BLaER1 (cell line): ENCODE data around the gene SNX9.

Experiments used
- H3K27ac ChIP-seq: shearing (Covaris generic); formaldehyde crosslinking; 2 replicates; pipeline ENCODE4 v1.8.1; 2022
- H3K27me3 ChIP-seq: shearing (Covaris generic); formaldehyde crosslinking; 2 replicates; pipeline ENCODE4 v1.8.1; 2022
- H3K36me3 ChIP-seq: shearing (Covaris generic); formaldehyde crosslinking; 2 replicates; pipeline ENCODE4 v1.8.1; 2022
- H3K4me1 ChIP-seq: shearing (Covaris generic); formaldehyde crosslinking; 2 replicates; pipeline ENCODE4 v1.8.1; 2022
- H3K4me2 ChIP-seq: shearing (Covaris generic); formaldehyde crosslinking; 2 replicates; pipeline ENCODE4 v1.8.1; 2022
- H3K4me3 ChIP-seq: shearing (Covaris generic); formaldehyde crosslinking; 2 replicates; pipeline ENCODE4 v1.8.1; 2022
- H3K9ac ChIP-seq: shearing (Covaris generic); formaldehyde crosslinking; 2 replicates; pipeline ENCODE4 v1.8.1; 2022
- H3K9me3 ChIP-seq: shearing (Covaris generic); formaldehyde crosslinking; 2 replicates; pipeline ENCODE4 v1.8.1; 2022
- H4K20me1 ChIP-seq: shearing (Covaris generic); formaldehyde crosslinking; 2 replicates; pipeline ENCODE4 v1.8.1; 2022
- Cebpa-rat ChIP-seq: shearing (Covaris generic); IDR thresholded peaks from 2 replicates; pipeline ENCODE4 v1.8.1; 2022

Gene SNX9

DNA sequence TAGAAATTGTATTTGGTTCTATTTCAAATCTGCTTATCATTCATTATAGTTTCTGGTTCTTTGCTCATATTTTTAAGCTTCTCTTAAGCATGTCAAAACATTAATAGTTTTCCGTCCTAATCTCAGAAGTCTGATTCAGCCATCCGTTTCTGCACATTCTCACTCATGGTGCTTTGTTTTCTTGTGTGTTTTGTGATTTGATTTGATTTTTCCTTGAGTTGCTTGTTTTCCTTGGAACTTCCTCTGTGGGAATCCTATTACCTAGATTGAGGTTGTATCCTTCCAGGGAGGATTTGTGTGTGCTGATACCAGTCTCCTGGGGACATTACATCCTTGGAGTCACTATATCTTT lies 7.9 kb downstream of the SNX9 start:
- no peak overlapping the region for H3K9ac ChIP-seq
- peak overlapping the region; percentile 53 for H3K4me2 ChIP-seq
- H3K27ac ChIP-seq, result no peak overlapping the region
- no peaks in the 10 kb centered on the region for H4K20me1 ChIP-seq
- H3K4me3 ChIP-seq, result no peak overlapping the region
- peaks cover 30% of the 10 kb centered on the region for H3K4me1 ChIP-seq
- peaks cover 13% of the 10 kb centered on the region for H3K9me3 ChIP-seq
- no peak for TF ChIP-seq Cebpa-rat
- peaks cover 4% of the 10 kb centered on the region; the same call in 1 of the 2 replicates for H3K27me3 ChIP-seq
- H3K36me3 ChIP-seq, result no peaks in the 10 kb centered on the region

DNA sequence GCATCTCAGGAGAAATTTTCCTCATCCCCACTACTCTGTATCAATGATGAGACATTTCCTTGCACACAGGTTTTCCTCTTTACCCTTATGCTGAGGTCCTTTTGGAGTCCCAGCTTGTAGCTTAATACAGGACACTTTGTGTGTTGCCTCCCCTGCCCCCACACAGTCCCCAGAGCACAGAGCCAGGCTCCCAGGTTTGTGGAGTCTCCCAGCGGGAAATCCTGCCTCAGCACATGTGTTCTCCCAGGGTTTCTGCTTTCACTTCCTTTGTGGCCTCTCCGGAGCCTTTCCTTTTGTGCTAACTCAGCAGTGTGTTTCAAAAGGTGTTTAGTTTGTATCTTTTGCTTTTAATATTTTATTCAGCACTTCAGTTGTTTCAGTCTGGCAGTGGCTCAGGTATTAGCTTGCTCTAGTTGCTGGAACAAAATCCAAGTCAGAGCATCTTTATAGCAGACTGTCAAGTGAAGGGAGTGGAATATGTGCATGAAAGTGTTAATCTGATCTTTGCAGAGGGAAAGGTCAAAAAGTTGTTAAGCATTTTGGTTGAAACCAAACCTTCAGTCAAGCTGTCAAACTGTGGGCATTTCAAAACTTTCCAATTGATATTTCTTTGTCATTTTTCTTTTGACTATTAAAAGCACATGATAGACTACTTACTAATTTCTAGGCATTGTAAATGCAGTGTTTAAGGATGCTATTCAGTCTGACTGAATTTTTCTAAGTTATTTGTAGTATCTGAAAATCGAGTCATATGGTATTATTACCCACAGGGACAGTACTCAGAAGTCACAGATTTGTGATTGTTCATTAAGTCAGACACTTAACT lies 8.6 kb downstream of the SNX9 start:
- H3K4me2 ChIP-seq, result peak overlapping the region; percentile 53
- H3K4me1 ChIP-seq, result peaks cover 30% of the 10 kb centered on the region
- H3K9ac ChIP-seq, result no peak overlapping the region
- TF ChIP-seq Cebpa-rat, result no peak
- no peak overlapping the region for H3K4me3 ChIP-seq
- no peaks in the 10 kb centered on the region for H3K27me3 ChIP-seq
- no peaks in the 10 kb centered on the region for H3K36me3 ChIP-seq
- peaks cover 13% of the 10 kb centered on the region for H3K9me3 ChIP-seq
- no peaks in the 10 kb centered on the region for H4K20me1 ChIP-seq
- no peak overlapping the region for H3K27ac ChIP-seq

DNA sequence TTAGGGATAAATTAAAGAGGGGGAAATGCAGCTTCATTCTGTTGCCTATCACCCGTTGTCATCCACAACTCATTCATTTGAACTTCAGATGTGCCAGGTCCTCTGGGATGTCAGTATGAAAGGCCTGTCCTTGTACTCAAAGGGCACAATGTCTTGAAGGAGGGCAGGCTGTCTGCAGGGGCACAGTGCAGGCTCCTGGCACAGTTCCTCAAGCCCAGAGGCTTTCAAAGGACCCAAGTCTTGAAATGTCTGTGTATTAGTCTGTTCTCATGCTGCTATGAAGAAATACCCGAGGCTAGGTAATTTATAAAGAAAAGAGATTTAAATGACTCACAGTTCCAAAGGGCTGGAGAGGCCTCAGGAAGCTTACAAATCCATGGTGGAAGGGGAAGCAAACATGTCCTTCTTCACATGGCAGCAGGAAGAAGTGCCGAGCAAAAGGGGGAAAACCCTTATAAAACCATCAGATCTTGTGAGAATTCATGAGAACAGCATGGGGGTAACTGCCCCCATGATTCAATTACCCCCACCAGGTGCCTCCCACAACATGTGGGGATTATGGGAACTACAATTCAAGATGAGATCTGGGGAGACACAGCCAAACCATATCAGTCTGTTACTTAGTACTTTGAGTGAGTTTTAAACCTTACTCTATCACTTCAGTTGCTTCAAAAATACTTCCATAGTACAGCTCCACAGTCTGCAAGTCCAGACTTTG lies 9.4 kb downstream of the SNX9 start:
- H3K4me2 ChIP-seq, result no peak overlapping the region
- no peaks in the 10 kb centered on the region for H4K20me1 ChIP-seq
- peaks cover 13% of the 10 kb centered on the region for H3K9me3 ChIP-seq
- peaks cover 30% of the 10 kb centered on the region for H3K4me1 ChIP-seq
- TF ChIP-seq Cebpa-rat, result no peak
- no peak overlapping the region for H3K9ac ChIP-seq
- H3K27ac ChIP-seq, result no peak overlapping the region
- H3K36me3 ChIP-seq, result no peaks in the 10 kb centered on the region
- H3K27me3 ChIP-seq, result no peaks in the 10 kb centered on the region
- H3K4me3 ChIP-seq, result no peak overlapping the region

DNA sequence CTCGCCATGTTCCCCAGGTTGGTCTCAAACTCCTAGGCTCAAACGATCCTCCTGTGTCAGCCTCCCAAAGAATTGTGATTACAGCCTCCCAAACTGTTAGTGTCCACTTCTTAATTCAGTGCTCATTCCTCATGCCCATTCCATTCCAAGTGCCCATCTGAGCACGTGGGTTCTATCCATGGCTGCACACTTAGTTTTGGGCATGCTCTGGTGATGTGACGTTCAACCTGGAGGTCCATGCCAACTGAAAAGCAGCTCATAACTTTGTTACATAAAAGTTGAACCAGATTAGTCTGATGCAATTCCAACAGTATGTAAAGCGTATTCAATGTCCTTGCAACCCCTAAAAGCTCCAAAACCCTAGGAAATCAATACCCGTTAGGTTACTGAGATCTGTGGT lies 11.5 kb downstream of the SNX9 start:
- peaks cover 30% of the 10 kb centered on the region for H3K4me1 ChIP-seq
- H3K9ac ChIP-seq, result no peak overlapping the region
- no peaks in the 10 kb centered on the region for H4K20me1 ChIP-seq
- no peak for TF ChIP-seq Cebpa-rat
- H3K27ac ChIP-seq, result no peak overlapping the region
- peaks cover 13% of the 10 kb centered on the region for H3K9me3 ChIP-seq
- H3K36me3 ChIP-seq, result no peaks in the 10 kb centered on the region
- no peaks in the 10 kb centered on the region for H3K27me3 ChIP-seq
- H3K4me2 ChIP-seq, result no peak overlapping the region
- H3K4me3 ChIP-seq, result no peak overlapping the region

DNA sequence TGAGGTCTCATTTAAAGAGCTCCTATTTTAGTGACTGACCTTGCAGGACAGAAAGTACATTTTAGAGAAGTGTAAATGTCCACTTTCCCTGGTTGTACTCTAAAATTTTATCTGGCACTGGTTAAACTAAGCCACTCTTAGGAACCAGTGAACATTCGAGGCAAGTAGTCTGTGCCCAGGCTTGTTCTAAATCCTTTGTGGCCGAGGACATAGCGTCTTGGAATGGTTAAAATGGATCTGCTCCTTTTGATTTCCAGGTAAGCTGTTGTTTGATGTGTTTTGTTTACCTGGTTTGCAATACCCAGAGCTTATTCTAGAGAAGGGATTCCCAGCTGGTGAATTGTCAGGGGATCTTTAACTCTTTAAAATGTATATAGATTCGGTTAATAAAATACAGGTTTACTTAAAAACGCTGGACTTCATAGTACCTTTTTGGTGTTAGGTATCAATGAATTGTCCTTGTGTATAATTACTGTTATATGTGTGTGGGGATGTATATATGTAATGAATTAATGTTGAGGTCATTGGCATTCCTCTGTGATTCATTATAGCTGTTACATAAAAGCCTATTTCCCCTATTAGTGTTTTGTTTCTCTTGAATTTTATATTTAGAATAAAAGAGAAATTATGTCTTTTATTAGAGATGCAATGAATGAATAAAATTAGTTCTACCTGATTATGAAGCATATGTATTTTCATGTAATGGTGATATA lies 15.8 kb downstream of the SNX9 start:
- Histone ChIP-seq H3K27ac (no peak overlapping the region), H3K9ac (no peak overlapping the region), H3K9me3 (no peaks in the 10 kb centered on the region; the same call in 1 of the 2 replicates), H3K4me1 (peaks cover 4% of the 10 kb centered on the region), H3K4me3 (no peak overlapping the region), H4K20me1 (no peaks in the 10 kb centered on the region), H3K27me3 (no peaks in the 10 kb centered on the region), H3K36me3 (no peaks in the 10 kb centered on the region), H3K4me2 (no peak overlapping the region)
- no peak for TF ChIP-seq Cebpa-rat

DNA sequence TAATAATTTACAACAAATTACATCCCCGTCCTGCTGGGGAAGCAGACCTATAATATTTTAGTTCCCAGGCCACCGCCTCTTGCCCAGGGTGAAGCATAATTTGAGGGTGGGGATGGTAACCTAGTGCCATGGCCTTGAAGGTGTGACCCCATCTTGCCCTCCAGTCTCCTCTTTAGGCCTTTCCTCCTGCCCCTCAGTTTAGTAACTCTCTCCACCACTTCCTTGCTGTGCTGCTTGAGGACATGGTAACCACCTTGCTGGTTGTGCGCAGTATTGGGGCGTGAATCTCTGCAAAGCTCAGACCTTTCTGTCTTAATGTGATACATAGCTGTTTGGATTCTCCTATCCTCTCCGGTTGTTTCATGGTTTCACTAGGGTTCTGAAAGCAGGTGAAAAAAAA lies 16.6 kb downstream of the SNX9 start:
- Histone ChIP-seq H3K4me3 (no peak overlapping the region), H3K36me3 (no peaks in the 10 kb centered on the region), H3K9me3 (no peaks in the 10 kb centered on the region; the same call in 1 of the 2 replicates), H3K9ac (no peak overlapping the region), H3K27ac (no peak overlapping the region), H4K20me1 (no peaks in the 10 kb centered on the region), H3K4me2 (no peak overlapping the region), H3K27me3 (no peaks in the 10 kb centered on the region), H3K4me1 (no peaks in the 10 kb centered on the region)
- TF ChIP-seq Cebpa-rat, result no peak

DNA sequence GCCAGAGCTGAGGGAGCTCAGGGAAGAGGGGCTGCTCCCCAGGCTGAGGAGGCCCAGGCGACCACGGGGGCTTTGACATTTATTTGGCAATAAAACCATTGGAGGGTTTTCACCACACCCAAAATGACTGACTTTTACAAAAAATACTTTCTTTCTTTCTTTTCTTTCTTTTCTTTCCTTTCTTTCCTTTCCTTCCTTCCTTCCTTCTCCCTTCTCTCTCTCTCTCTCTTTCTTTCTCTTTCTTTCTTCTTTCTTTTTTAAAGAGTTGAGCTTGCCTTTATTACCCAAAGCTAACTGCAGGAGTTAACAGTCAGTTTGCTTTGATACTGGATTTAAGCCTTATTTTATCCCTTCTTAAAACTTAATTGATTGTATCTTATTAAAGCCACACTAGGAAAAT lies 17.2 kb downstream of the SNX9 start:
- no peaks in the 10 kb centered on the region for H3K36me3 ChIP-seq
- no peak for TF ChIP-seq Cebpa-rat
- no peaks in the 10 kb centered on the region for H3K4me1 ChIP-seq
- H3K27ac ChIP-seq, result no peak overlapping the region
- no peaks in the 10 kb centered on the region; the same call in 1 of the 2 replicates for H3K9me3 ChIP-seq
- no peak overlapping the region for H3K4me2 ChIP-seq
- H4K20me1 ChIP-seq, result no peaks in the 10 kb centered on the region
- no peak overlapping the region for H3K9ac ChIP-seq
- H3K27me3 ChIP-seq, result no peaks in the 10 kb centered on the region
- H3K4me3 ChIP-seq, result no peak overlapping the region

DNA sequence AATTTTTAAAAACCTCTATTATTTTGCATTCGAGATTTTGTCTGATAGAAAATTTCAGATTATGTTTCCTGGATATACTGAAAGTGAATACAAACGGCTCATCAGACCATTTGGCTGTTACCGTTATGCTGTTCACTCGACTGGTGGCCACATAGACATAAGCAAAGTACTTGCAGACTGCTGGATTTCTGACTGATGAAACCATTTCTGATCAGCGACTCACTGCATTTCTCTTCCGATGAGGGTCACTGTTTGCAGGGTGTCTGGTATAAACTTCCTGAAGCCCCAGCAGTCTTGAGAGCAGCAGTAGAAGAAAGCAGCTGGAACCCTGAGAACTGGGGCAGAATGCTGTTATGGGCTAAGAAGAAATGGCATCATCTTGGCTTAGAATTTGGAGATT lies 17.7 kb downstream of the SNX9 start:
- Histone ChIP-seq H3K36me3 (no peaks in the 10 kb centered on the region), H3K4me1 (peaks cover 4% of the 10 kb centered on the region), H3K4me3 (no peak overlapping the region), H3K9me3 (no peaks in the 10 kb centered on the region; the same call in 1 of the 2 replicates), H3K27me3 (no peaks in the 10 kb centered on the region), H3K27ac (no peak overlapping the region), H3K4me2 (no peak overlapping the region), H3K9ac (no peak overlapping the region), H4K20me1 (no peaks in the 10 kb centered on the region)
- no peak for TF ChIP-seq Cebpa-rat

DNA sequence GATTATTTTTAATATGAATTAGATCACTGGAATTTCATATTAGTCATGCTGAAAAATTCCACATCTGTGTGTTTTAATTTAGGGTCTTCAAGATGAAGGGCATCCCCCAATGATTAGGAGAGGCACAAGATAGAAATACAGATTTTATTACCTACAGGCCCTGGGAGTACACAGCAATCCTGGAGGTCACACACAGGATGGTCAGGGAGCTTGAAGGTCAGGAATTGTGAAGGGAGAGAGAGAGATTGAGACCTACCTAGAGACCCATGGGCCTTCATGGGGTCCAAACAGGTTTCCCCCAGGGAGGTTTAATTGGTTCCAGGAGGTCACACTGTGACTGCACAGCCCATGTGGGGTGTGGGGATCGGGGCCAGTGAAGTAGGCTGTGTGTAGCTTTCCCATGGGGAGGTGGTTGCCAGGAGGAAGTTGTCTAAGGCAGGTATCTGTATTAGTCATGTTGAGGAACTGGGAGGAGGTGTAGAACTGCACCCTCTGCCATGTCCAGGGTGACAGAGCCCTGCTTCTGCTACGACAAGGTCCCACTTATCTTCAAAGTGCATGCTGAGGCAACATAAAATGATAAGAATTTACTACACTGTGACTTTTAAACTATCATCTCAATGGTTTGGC lies 18.3 kb downstream of the SNX9 start:
- Histone ChIP-seq H3K27ac (no peak overlapping the region), H3K9me3 (no peaks in the 10 kb centered on the region), H3K4me1 (peaks cover 9% of the 10 kb centered on the region), H3K36me3 (no peaks in the 10 kb centered on the region), H3K9ac (no peak overlapping the region), H3K4me3 (no peak overlapping the region), H3K4me2 (no peak overlapping the region), H4K20me1 (no peaks in the 10 kb centered on the region), H3K27me3 (no peaks in the 10 kb centered on the region)
- no peak for TF ChIP-seq Cebpa-rat
